OCI-LY3 (cell line): Measurements from ENCODE around the gene IQGAP2.

ENCODE experiments used
- EZH2phosphoT487 ChIP-seq: fragments of 200-600 bp; shearing (Covaris generic); IDR thresholded peaks from 2 replicates; pipeline ENCODE4 v1.6.1; 2018; ENCODE audit warnings: antibody characterized with exemption, mixed run types, low read depth
- TF ChIP-seq, protein P1 (sequence below): fragments of 200-600, 300-600 bp; sonication (generic); IDR thresholded peaks from 2 replicates; pipeline ENCODE4 v1.5.1; 2014; ENCODE audit warnings: antibody characterized with exemption, low read length, low read depth

GRCh38 chr5:76579166-76579937 is 176.3 kb downstream of the IQGAP2 start:
- TF ChIP-seq, protein P1, sequence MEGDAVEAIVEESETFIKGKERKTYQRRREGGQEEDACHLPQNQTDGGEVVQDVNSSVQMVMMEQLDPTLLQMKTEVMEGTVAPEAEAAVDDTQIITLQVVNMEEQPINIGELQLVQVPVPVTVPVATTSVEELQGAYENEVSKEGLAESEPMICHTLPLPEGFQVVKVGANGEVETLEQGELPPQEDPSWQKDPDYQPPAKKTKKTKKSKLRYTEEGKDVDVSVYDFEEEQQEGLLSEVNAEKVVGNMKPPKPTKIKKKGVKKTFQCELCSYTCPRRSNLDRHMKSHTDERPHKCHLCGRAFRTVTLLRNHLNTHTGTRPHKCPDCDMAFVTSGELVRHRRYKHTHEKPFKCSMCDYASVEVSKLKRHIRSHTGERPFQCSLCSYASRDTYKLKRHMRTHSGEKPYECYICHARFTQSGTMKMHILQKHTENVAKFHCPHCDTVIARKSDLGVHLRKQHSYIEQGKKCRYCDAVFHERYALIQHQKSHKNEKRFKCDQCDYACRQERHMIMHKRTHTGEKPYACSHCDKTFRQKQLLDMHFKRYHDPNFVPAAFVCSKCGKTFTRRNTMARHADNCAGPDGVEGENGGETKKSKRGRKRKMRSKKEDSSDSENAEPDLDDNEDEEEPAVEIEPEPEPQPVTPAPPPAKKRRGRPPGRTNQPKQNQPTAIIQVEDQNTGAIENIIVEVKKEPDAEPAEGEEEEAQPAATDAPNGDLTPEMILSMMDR = no peak
- no peak for TF ChIP-seq EZH2phosphoT487
